Neuronal stem cell (in vitro differentiated cells): ENCODE measurements around the gene ATCAY.

ENCODE experiments used
- DNase-seq: peaks from one replicate; pipeline ENCODE4 v3.0.0-alpha.2; 2013; ENCODE audit warnings: low spot score
- H2AFZ ChIP-seq: one replicate; pipeline ENCODE4 v1.6.1; 2013; ENCODE audit warnings: mild to moderate bottlenecking, low read length, inconsistent platforms
- H2AK5ac ChIP-seq: 2 replicates; pipeline ENCODE4 v1.6.1; 2013; ENCODE audit warnings: low read depth, mild to moderate bottlenecking, inconsistent platforms, low read length, moderate library complexity, mixed read lengths
- H2BK120ac ChIP-seq: 2 replicates; pipeline ENCODE4 v1.6.1; 2013; ENCODE audit warnings: low read depth, mild to moderate bottlenecking, inconsistent platforms, low read length, moderate library complexity, mixed read lengths
- H2BK12ac ChIP-seq: one replicate; pipeline ENCODE4 v1.6.1; 2013; ENCODE audit warnings: low read length, inconsistent platforms
- H2BK15ac ChIP-seq: 2 replicates; pipeline ENCODE4 v1.6.1; 2013; ENCODE audit warnings: mild to moderate bottlenecking, low read length, inconsistent platforms, mixed read lengths
- H2BK5ac ChIP-seq: one replicate; pipeline ENCODE4 v1.6.1; 2013; ENCODE audit warnings: inconsistent platforms, mild to moderate bottlenecking, low read length, moderate library complexity
- H3K14ac ChIP-seq: one replicate; pipeline ENCODE4 v1.6.1; 2013; ENCODE audit warnings: low read length, inconsistent platforms
- H3K18ac ChIP-seq: 2 replicates; pipeline ENCODE4 v1.6.1; 2013; ENCODE audit warnings: low read length, inconsistent platforms
- H3K23ac ChIP-seq: 2 replicates; pipeline ENCODE4 v1.6.1; 2013; ENCODE audit warnings: low read depth, mild to moderate bottlenecking, mixed read lengths, low read length, inconsistent platforms; ENCODE audit not compliant: poor library complexity
- H3K27ac ChIP-seq: replicated peaks from 3 replicates; pipeline ENCODE4 v1.5.1; 2013; ENCODE audit warnings: low read length, inconsistent platforms
- H3K27me3 ChIP-seq, 3 experiments: 2 replicates each; pipeline ENCODE4 v1.6.1; 2013; ENCODE audit warnings: low read length in 3 of 3, mild to moderate bottlenecking in 2 of 3, inconsistent platforms in 1 of 3, low read depth in 1 of 3, mixed read lengths in 1 of 3, moderate library complexity in 1 of 3; ENCODE audit not compliant: control insufficient read depth in 3 of 3, insufficient read depth in 3 of 3
- H3K36me3 ChIP-seq, 2 donors: replicated peaks in 1 of 2; 2 replicates each; pipeline ENCODE4 v1.6.1; 2013; ENCODE audit warnings: low read length in 2 of 2; ENCODE audit not compliant: control insufficient read depth in 2 of 2, insufficient read depth in 2 of 2
- H3K4ac ChIP-seq: 2 replicates; pipeline ENCODE4 v1.6.1; 2013; ENCODE audit warnings: inconsistent platforms, mild to moderate bottlenecking, low read length, moderate library complexity
- H3K4me1 ChIP-seq, 2 donors: 1 replicate in 1 of 2; 2 replicates in 1 of 2; pipeline ENCODE4 v1.6.1; 2013; ENCODE audit warnings: low read length in 2 of 2, low read depth in 1 of 2; ENCODE audit not compliant: control insufficient read depth in 2 of 2, insufficient read depth in 1 of 2
- H3K4me2 ChIP-seq: one replicate; pipeline ENCODE4 v1.6.1; 2013; ENCODE audit warnings: mild to moderate bottlenecking, low read length, inconsistent platforms; ENCODE audit not compliant: insufficient read depth, poor library complexity, severe bottlenecking
- H3K4me3 ChIP-seq, 2 donors: 2 replicates each; pipeline ENCODE4 v1.5.1; 2013; ENCODE audit warnings: low read length in 2 of 2, mild to moderate bottlenecking in 2 of 2, inconsistent platforms in 1 of 2, moderate library complexity in 1 of 2
- H3K79me1 ChIP-seq: one replicate; pipeline ENCODE4 v1.6.1; 2013; ENCODE audit warnings: low read depth, mild to moderate bottlenecking, inconsistent platforms, low read length, moderate library complexity
- H3K9ac ChIP-seq: one replicate; pipeline ENCODE4 v1.6.1; 2013; ENCODE audit warnings: mild to moderate bottlenecking, low read depth, low read length, inconsistent platforms; ENCODE audit not compliant: poor library complexity
- H3K9me3 ChIP-seq, 2 donors: replicated peaks in 1 of 2; 2 replicates each; pipeline versions ENCODE3 to v1.6.1; 2013; ENCODE audit warnings: low read length in 2 of 2, mild to moderate bottlenecking in 2 of 2, inconsistent platforms in 1 of 2, low read depth in 1 of 2, mixed read lengths in 1 of 2, moderate library complexity in 1 of 2; ENCODE audit not compliant: control insufficient read depth in 2 of 2, insufficient read depth in 1 of 2
- H4K8ac ChIP-seq: one replicate; pipeline ENCODE4 v1.6.1; 2013; ENCODE audit warnings: low read depth, mild to moderate bottlenecking, inconsistent platforms, low read length, moderate library complexity
- H4K91ac ChIP-seq: one replicate; pipeline ENCODE4 v1.6.1; 2013; ENCODE audit warnings: low read length, low read depth, mild to moderate bottlenecking, inconsistent platforms; ENCODE audit not compliant: poor library complexity
- WGBS, 2 donors: extraction: QIAGEN DNeasy Blood & Tissue Kit; methylation state at CpG; one replicate each; pipeline ENCODE4 v1.1.7; 2013; ENCODE audit warnings: missing lambda C conversion rate in 2 of 2, mixed read lengths in 1 of 2; ENCODE audit not compliant: insufficient read length in 2 of 2, insufficient replicate concordance in 1 of 2; ENCODE audit errors: extremely low coverage in 2 of 2; 5-methylcytosine and 5-hydroxymethylcytosine counted together
- small RNA-seq: library from polyadenylated mRNA; stranded (forward); fragments of <200 nt; extraction: miRNeasy Mini kit (QIAGEN cat#:217004); gene quantifications from one replicate; pipeline ENCODE3, GENCODE V24; 2013; ENCODE audit not compliant: insufficient read depth

The ATCAY gene

GRCh38 chr19:3976495-3977241 is 96.2 kb downstream of the ATCAY start:
- no peak overlapping the region for H3K9ac ChIP-seq
- H3K36me3 ChIP-seq, result peaks cover 61 to 65% of the 10 kb centered on the region in 2 donors
- no peak overlapping the region for H3K27ac ChIP-seq

More at GRCh38 chr19:3976495-3977241, 96.2 kb downstream of the ATCAY start:
- Histone ChIP-seq H2AK5ac (no peak overlapping the region), H3K9me3 (no peaks in the 10 kb centered on the region), H2BK5ac (peak overlapping the region; percentile 20), H3K4me3 (no peak overlapping the region), H3K14ac (no peak overlapping the region), H3K4me1 (no peaks in the 10 kb centered on the region), H4K91ac (no peak overlapping the region), H3K4ac (no peak overlapping the region), H2BK15ac (no peak overlapping the region), H3K23ac (peak overlapping the region; percentile 90), H2BK12ac (no peak overlapping the region), H3K4me2 (no peak overlapping the region), H2BK120ac (no peak overlapping the region), H3K18ac (no peak overlapping the region), H3K27me3 (no peaks in the 10 kb centered on the region), H4K8ac (no peak overlapping the region), H2AFZ (no peak overlapping the region), H3K79me1 (peaks cover 27% of the 10 kb centered on the region)
- DNase-seq, result no peak
- no CpG with 5 or more reads among the region's 29 CpGs for WGBS, 2 donors

Small RNA genes within 50 kb of the gene (small RNA-seq; reads per million reads assigned to genes)
- gene RN7SL202P, result 7.9 reads per million, percentile 45 among the genes with 10 or more reads in this experiment
